Glutamatergic neuron (in vitro differentiated cells): ENCODE measurements around the gene AGPAT3. TPM values are rescaled to one million over a fixed set of nuclear protein-coding genes. Genes with fewer than 3 reads are reported as not detected.

Experiments
- DNase-seq: peaks from one replicate; pipeline ENCODE4 v3.0.0; 2022
- H3K27ac Mint-ChIP-seq: one replicate; pipeline ENCODE4 v1.8.0; 2020; ENCODE audit warnings: mild to moderate bottlenecking, mixed read lengths, inconsistent platforms; ENCODE audit not compliant: unreplicated experiment
- H3K27me3 Mint-ChIP-seq: one replicate; pipeline ENCODE4 v1.8.0; 2020; ENCODE audit warnings: mild to moderate bottlenecking, moderate library complexity, mixed read lengths, inconsistent platforms; ENCODE audit not compliant: unreplicated experiment
- H3K36me3 Mint-ChIP-seq: one replicate; pipeline ENCODE4 v1.8.0; 2020; ENCODE audit warnings: mild to moderate bottlenecking, mixed read lengths, inconsistent platforms; ENCODE audit not compliant: unreplicated experiment
- H3K4me1 Mint-ChIP-seq: one replicate; pipeline ENCODE4 v1.8.0; 2020; ENCODE audit warnings: mild to moderate bottlenecking, low read depth, mixed read lengths, inconsistent platforms; ENCODE audit not compliant: unreplicated experiment
- H3K4me3 Mint-ChIP-seq: one replicate; pipeline ENCODE4 v1.8.0; 2020; ENCODE audit warnings: mild to moderate bottlenecking, mixed read lengths, inconsistent platforms; ENCODE audit not compliant: unreplicated experiment
- H3K9me3 Mint-ChIP-seq: one replicate; pipeline ENCODE4 v1.8.0; 2020; ENCODE audit warnings: mild to moderate bottlenecking, moderate library complexity, mixed read lengths, inconsistent platforms; ENCODE audit not compliant: unreplicated experiment
- CTCF ChIP-seq: fragments of 200-600 bp; sonication (generic); IDR thresholded peaks from one replicate; pipeline ENCODE4 v1.5.0; 2021; ENCODE audit not compliant: partially characterized antibody, unreplicated experiment
- total RNA-seq: library from RNA; stranded (reverse); fragmentation: NEBNext Ultra II Directional; extraction: Animal tissue kit (Norgen Biotek cat#: 25700); gene quantifications from one replicate; pipeline ENCODE4 v1.2.1, GENCODE V29; 2021; ENCODE audit not compliant: unreplicated experiment

The AGPAT3 gene
- total RNA-seq, 1 donor from 2014 or later, result 12.6 TPM

- TF ChIP-seq CTCF, result no peak
- Mint-ChIP-seq H3K4me3 (no peak overlapping the region), H3K4me1 (peaks cover 4% of the 10 kb centered on the region), H3K27me3 (peaks cover 4% of the 10 kb centered on the region), H3K36me3 (peaks cover 4% of the 10 kb centered on the region), H3K27ac (no peak overlapping the region), H3K9me3 (no peaks in the 10 kb centered on the region)
- no peak for DNase-seq
These were observed 170.2 kb downstream of the AGPAT3 start for GRCh38 chr21:44035244-44035643.

Other genes with a start within 250 kb of the AGPAT3 start
- 1.0 TPM for gene HSF2BP, start 205.7 kb upstream of the AGPAT3 start, total RNA-seq
- 41.2 TPM for gene RRP1B, start 205.7 kb upstream of the AGPAT3 start, total RNA-seq
- gene PDXK, start 146.1 kb upstream of the AGPAT3 start, total RNA-seq, result 63.8 TPM
- gene CSTB, start 88.9 kb upstream of the AGPAT3 start, total RNA-seq, result 32.7 TPM
- 26.2 TPM for gene RRP1, start 75.6 kb upstream of the AGPAT3 start, total RNA-seq
- 48.4 TPM for gene TRAPPC10, start 147.1 kb downstream of the AGPAT3 start, total RNA-seq
- 22.1 TPM for gene PWP2, start 242.2 kb downstream of the AGPAT3 start, total RNA-seq